Testis (tissue), 2 donors: ENCODE results near the gene SLFN5.

Experiments used
- CTCF ChIP-seq, 3 experiments: fragments of 450-650 bp in 2 of 3; fragments of 200-600 bp in 1 of 3; sonication (generic) in 1 of 3; IDR thresholded peaks; one replicate each; pipeline ENCODE4 v1.5.1; 2016 to 2019; ENCODE audit warnings: antibody characterized with exemption in 3 of 3, mild to moderate bottlenecking in 2 of 3, moderate library complexity in 1 of 3
- POLR2A ChIP-seq: fragments of 450-650 bp; IDR thresholded peaks from one replicate; pipeline ENCODE4 v1.6.1; 2017; ENCODE audit warnings: antibody characterized with exemption, mild to moderate bottlenecking, moderate library complexity

- no peak for TF ChIP-seq CTCF (IDR thresholded peaks at IDR 0.05)
- no peak for TF ChIP-seq POLR2A
Observed at GRCh38 chr17:35297666-35298065, 54.8 kb downstream of the SLFN5 start.
